Left lung (tissue), 10 donors: ENCODE results near the gene TNFRSF19. TPM values are rescaled to one million over a fixed set of nuclear protein-coding genes. Genes with fewer than 3 reads are reported as not detected.

Source experiments
- ATAC-seq: fragments of 200-7000 bp; cut with Tn5 transposase; one replicate; pipeline ENCODE4 v1.9.1; 2020; ENCODE audit warnings: moderate library complexity
- DNase-seq, 4 donors: peaks; one replicate each; pipeline ENCODE4 v3.0.0-alpha.2; 2013 to 2020
- H3K27ac ChIP-seq, 2 donors: fragments of 200-600 bp; sonication (generic) in 1 of 2; one replicate each; pipeline versions ENCODE4 v1.5.0 to v1.8.0; 2020 to 2021
- H3K27me3 ChIP-seq, 2 donors: fragments of 200-600 bp; sonication (generic) in 1 of 2; one replicate each; pipeline versions ENCODE4 v1.5.0 to v1.8.0; 2020 to 2021
- H3K36me3 ChIP-seq, 2 donors: fragments of 200-600 bp; sonication (generic) in 1 of 2; one replicate each; pipeline versions ENCODE4 v1.5.0 to v1.8.0; 2020 to 2021
- H3K4me1 ChIP-seq, 2 donors: fragments of 200-600 bp; one replicate each; pipeline ENCODE4 v1.8.0; 2021
- H3K4me3 ChIP-seq, 2 donors: fragments of 200-600 bp; sonication (generic) in 1 of 2; one replicate each; pipeline versions ENCODE4 v1.5.0 to v1.8.0; 2020 to 2021; ENCODE audit warnings: mild to moderate bottlenecking in 1 of 2
- H3K9me3 ChIP-seq, 2 donors: fragments of 200-600 bp; sonication (generic) in 1 of 2; one replicate each; pipeline versions ENCODE4 v1.5.0 to v1.8.0; 2020 to 2021
- intact Hi-C, 2 donors: fragments of 100-400 bp; cut with DNase I; formaldehyde crosslinking; loops; one replicate each; pipeline versions ENCODE4 v1.11.2 to v1.14.2; 2022
- polyA plus RNA-seq, 6 donors: library from polyadenylated mRNA; unstranded; fragments of 120-200 nt; gene quantifications; one replicate each; pipeline ENCODE4 v1.2.1, GENCODE V29; 2013; ENCODE audit not compliant: insufficient read length in 6 of 6
- total RNA-seq, 2 donors: library from RNA; stranded (reverse); fragmentation: NEBNext Ultra II Directional; extraction: Animal tissue kit (Norgen Biotek cat#: 25700); gene quantifications; one replicate each; pipeline ENCODE4 v1.2.1, GENCODE V29; 2021
- TF ChIP-seq, protein P1 (sequence below), 2 donors: fragments of 200-600 bp; sonication (generic) in 1 of 2; IDR thresholded peaks; one replicate each; pipeline versions ENCODE4 v1.5.0 to v1.8.0; 2021; ENCODE audit warnings: antibody characterized with exemption in 2 of 2
- donor health status: DM: no; HTN: yes; CAD: no.
- donor health status: DM: no; HTN: no; CAD: no.

Gene TNFRSF19
- total and polyA plus RNA-seq, 8 donors, result 28.1 to 97.1 (median 87.5) TPM

- peak overlapping the region; percentile 83 to 92 for H3K27ac ChIP-seq
- DNase-seq, result peak in 1 of 4 donors; percentile 46
- H3K9me3 ChIP-seq, result no peaks in the 10 kb centered on the region
- intact Hi-C loops, result no loop called here
- TF ChIP-seq, protein P1, sequence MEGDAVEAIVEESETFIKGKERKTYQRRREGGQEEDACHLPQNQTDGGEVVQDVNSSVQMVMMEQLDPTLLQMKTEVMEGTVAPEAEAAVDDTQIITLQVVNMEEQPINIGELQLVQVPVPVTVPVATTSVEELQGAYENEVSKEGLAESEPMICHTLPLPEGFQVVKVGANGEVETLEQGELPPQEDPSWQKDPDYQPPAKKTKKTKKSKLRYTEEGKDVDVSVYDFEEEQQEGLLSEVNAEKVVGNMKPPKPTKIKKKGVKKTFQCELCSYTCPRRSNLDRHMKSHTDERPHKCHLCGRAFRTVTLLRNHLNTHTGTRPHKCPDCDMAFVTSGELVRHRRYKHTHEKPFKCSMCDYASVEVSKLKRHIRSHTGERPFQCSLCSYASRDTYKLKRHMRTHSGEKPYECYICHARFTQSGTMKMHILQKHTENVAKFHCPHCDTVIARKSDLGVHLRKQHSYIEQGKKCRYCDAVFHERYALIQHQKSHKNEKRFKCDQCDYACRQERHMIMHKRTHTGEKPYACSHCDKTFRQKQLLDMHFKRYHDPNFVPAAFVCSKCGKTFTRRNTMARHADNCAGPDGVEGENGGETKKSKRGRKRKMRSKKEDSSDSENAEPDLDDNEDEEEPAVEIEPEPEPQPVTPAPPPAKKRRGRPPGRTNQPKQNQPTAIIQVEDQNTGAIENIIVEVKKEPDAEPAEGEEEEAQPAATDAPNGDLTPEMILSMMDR (IDR thresholded peaks at IDR 0.05), result no peak
- H3K4me3 ChIP-seq, result peak overlapping the region; percentile 73 to 97
- peaks cover 6 to 11% of the 10 kb centered on the region in 2 donors for H3K4me1 ChIP-seq
- no peak for ATAC-seq
- no peaks in the 10 kb centered on the region for H3K36me3 ChIP-seq
- H3K27me3 ChIP-seq, result peaks cover 0 to 26% of the 10 kb centered on the region in 2 donors
Measured at GRCh38 chr13:23579896-23580683, 9.9 kb downstream of the TNFRSF19 start.

DNA sequence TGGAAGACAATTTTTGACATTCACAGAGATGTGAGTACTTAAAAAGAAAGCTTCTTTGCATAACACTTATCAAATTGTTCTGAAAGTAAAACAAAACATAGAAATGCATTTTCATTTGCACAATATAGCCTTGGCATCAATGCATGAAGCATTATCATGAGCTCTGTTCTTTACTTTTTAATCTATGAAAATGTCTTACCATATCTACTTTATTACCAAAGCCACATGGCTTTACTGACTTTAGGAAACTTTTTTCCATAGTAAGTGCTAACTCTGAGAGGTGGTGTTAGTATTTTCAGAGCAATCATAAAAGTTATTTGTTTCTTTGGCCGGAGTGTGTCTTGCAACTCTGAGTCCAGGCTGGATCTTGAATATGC is 10.5 kb downstream of the TNFRSF19 start:
- intact Hi-C loops, result no loop called here
- no peaks in the 10 kb centered on the region for H3K9me3 ChIP-seq
- H3K27ac ChIP-seq, result no peak overlapping the region
- H3K4me3 ChIP-seq, result peak overlapping the region; percentile 73 to 97
- H3K36me3 ChIP-seq, result no peaks in the 10 kb centered on the region
- ATAC-seq, result no peak
- peaks cover 6 to 11% of the 10 kb centered on the region in 2 donors for H3K4me1 ChIP-seq
- peak in 1 of 4 donors; percentile 27 for DNase-seq
- TF ChIP-seq, protein P1 (IDR thresholded peaks at IDR 0.05), result no peak
- peaks cover 0 to 26% of the 10 kb centered on the region in 2 donors for H3K27me3 ChIP-seq

- ATAC-seq, result no peak
- H3K4me1 ChIP-seq, result peaks cover 6 to 11% of the 10 kb centered on the region in 2 donors
- no peaks in the 10 kb centered on the region for H3K36me3 ChIP-seq
- peaks cover 0 to 26% of the 10 kb centered on the region in 2 donors for H3K27me3 ChIP-seq
- H3K4me3 ChIP-seq, result no peak overlapping the region
- intact Hi-C loops, result no loop called here
- DNase-seq, result no peak
- TF ChIP-seq, protein P1 (IDR thresholded peaks at IDR 0.05), result no peak
- no peaks in the 10 kb centered on the region for H3K9me3 ChIP-seq
- no peak overlapping the region for H3K27ac ChIP-seq
Measured at GRCh38 chr13:23583491-23583890, 13.3 kb downstream of the TNFRSF19 start.

- no peaks in the 10 kb centered on the region for H3K9me3 ChIP-seq
- TF ChIP-seq, protein P1 (IDR thresholded peaks at IDR 0.05), result no peak
- no peak overlapping the region for H3K4me3 ChIP-seq
- no peak overlapping the region for H3K27ac ChIP-seq
- no peak for ATAC-seq
- no peak for DNase-seq
- no peaks in the 10 kb centered on the region for H3K36me3 ChIP-seq
- peaks cover 0 to 24% of the 10 kb centered on the region in 2 donors for H3K27me3 ChIP-seq
- intact Hi-C loops, result no loop called here
- H3K4me1 ChIP-seq, result peaks cover 6 to 11% of the 10 kb centered on the region in 2 donors
Measured at GRCh38 chr13:23584275-23584674, 14.1 kb downstream of the TNFRSF19 start.

DNA sequence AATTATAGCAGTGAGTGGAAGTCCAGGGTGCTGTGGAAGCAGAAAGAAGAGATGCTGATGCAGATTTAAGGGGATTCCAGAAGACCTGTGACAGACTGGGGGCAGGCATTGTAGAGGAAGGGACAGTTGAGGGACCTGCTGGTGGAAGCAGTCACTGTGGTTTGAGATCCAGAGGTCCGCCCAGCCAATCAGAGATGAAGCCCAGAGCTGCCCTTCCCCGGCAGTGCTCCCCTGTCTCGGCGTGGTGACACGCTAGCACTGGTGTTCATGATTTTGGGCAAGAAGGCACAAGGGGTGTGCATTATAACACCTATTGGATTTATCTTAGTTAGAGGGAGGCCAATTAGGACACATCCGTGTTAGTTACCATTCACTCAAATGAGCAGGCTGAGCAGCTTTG is 16.1 kb downstream of the TNFRSF19 start:
- DNase-seq (no peak), ATAC-seq (no peak)
- intact Hi-C loops, result no loop called here
- H3K9me3 ChIP-seq, result no peaks in the 10 kb centered on the region
- no peak overlapping the region for H3K4me3 ChIP-seq
- H3K27me3 ChIP-seq, result peaks cover 0 to 3% of the 10 kb centered on the region in 2 donors
- TF ChIP-seq, protein P1 (IDR thresholded peaks at IDR 0.05), result no peak
- no peak overlapping the region for H3K27ac ChIP-seq
- H3K4me1 ChIP-seq, result peaks cover 0 to 5% of the 10 kb centered on the region in 2 donors
- no peaks in the 10 kb centered on the region for H3K36me3 ChIP-seq
